Activated CD8-positive, alpha-beta T cell treated with anti-CD3 and anti-CD28 coated beads for 36 hours (primary cell): ENCODE data around the gene PPP1R3G. TPM values are rescaled to one million over a fixed set of nuclear protein-coding genes. Genes with fewer than 3 reads are reported as not detected.

Experiments
- ATAC-seq: fragments of 200-7000 bp; cut with Tn5 transposase; one replicate; pipeline ENCODE4 v1.10.0; 2021; ENCODE audit warnings: mild to moderate bottlenecking, moderate library complexity
- CTCF ChIA-PET: fragments of 350-600 bp; sonication (Branson Sonifier 250); formaldehyde crosslinking; loops from one replicate; lab custom pipeline; 2021; ENCODE audit warnings: antibody characterized with exemption; lab: Charles Lee
- POLR2A ChIA-PET: fragments of 350-600 bp; sonication (Branson Sonifier 250); formaldehyde crosslinking; loops from one replicate; lab custom pipeline; 2021; ENCODE audit warnings: antibody characterized with exemption; lab: Charles Lee
- DNase-seq: peaks from one replicate; pipeline ENCODE4 v3.0.0-alpha.2; 2020
- H3K27ac Mint-ChIP-seq: one replicate; pipeline ENCODE4 v1.8.0; 2021; ENCODE audit warnings: mild to moderate bottlenecking, mixed read lengths
- H3K27me3 Mint-ChIP-seq: one replicate; pipeline ENCODE4 v1.8.0; 2021; ENCODE audit warnings: mixed read lengths
- H3K36me3 Mint-ChIP-seq: one replicate; pipeline ENCODE4 v1.8.0; 2021; ENCODE audit warnings: low read depth, mixed read lengths
- H3K4me1 Mint-ChIP-seq: one replicate; pipeline ENCODE4 v1.8.0; 2021; ENCODE audit warnings: low read depth, mixed read lengths
- H3K4me3 Mint-ChIP-seq: one replicate; pipeline ENCODE4 v1.8.0; 2021; ENCODE audit warnings: mild to moderate bottlenecking, moderate library complexity, mixed read lengths
- H3K9me3 Mint-ChIP-seq: one replicate; pipeline ENCODE4 v1.8.0; 2021; ENCODE audit warnings: mixed read lengths
- CTCF ChIP-seq: fragments of 200-600 bp; IDR thresholded peaks from one replicate; pipeline ENCODE4 v1.8.0; 2022; ENCODE audit warnings: antibody characterized with exemption, mild to moderate bottlenecking
- intact Hi-C: fragments of 100-400 bp; cut with micrococcal nuclease; formaldehyde crosslinking; loops from one replicate; pipeline ENCODE4 v1.10.0; 2022
- total RNA-seq, 2 experiments: library from RNA; stranded (reverse); gene quantifications; one replicate each; pipeline ENCODE4 v1.2.3, GENCODE V29; 2021

PPP1R3G gene
- total RNA-seq, 2 experiments from 2014 or later = 0.14 to 0.16 TPM

- Mint-ChIP-seq H3K9me3 (no peaks in the 10 kb centered on the region), H3K4me1 (no peaks in the 10 kb centered on the region), H3K4me3 (no peak overlapping the region), H3K27me3 (no peaks in the 10 kb centered on the region), H3K36me3 (peaks cover 8% of the 10 kb centered on the region), H3K27ac (no peak overlapping the region)
- no peak for DNase-seq
- ATAC-seq = no peak
- TF ChIP-seq CTCF = no peak
- intact Hi-C loops = no loop called here
- ChIA-PET CTCF (no interaction called here), POLR2A (no interaction called here)
Measured at GRCh38 chr6:5109436-5109835, 24.3 kb downstream of the PPP1R3G start.

GRCh38 chr6:5110246-5110645 is 25.1 kb downstream of the PPP1R3G start:
- no peaks in the 10 kb centered on the region for H3K4me1 Mint-ChIP-seq
- ATAC-seq = no peak
- DNase-seq = no peak
- H3K4me3 Mint-ChIP-seq = no peak overlapping the region
- intact Hi-C loops = no loop called here
- no peak for TF ChIP-seq CTCF
- no peaks in the 10 kb centered on the region for H3K27me3 Mint-ChIP-seq
- POLR2A ChIA-PET = no interaction called here
- CTCF ChIA-PET = no interaction called here
- no peak overlapping the region for H3K27ac Mint-ChIP-seq
- peaks cover 8% of the 10 kb centered on the region for H3K36me3 Mint-ChIP-seq
- no peaks in the 10 kb centered on the region for H3K9me3 Mint-ChIP-seq

GRCh38 chr6:5111626-5112025 is 26.5 kb downstream of the PPP1R3G start:
- Mint-ChIP-seq H3K4me3 (no peak overlapping the region), H3K27me3 (no peaks in the 10 kb centered on the region), H3K27ac (no peak overlapping the region), H3K9me3 (no peaks in the 10 kb centered on the region), H3K4me1 (no peaks in the 10 kb centered on the region), H3K36me3 (peaks cover 5% of the 10 kb centered on the region)
- ChIA-PET CTCF (no interaction called here), POLR2A (no interaction called here)
- DNase-seq (no peak), ATAC-seq (no peak)
- intact Hi-C loops = no loop called here
- no peak for TF ChIP-seq CTCF

DNA sequence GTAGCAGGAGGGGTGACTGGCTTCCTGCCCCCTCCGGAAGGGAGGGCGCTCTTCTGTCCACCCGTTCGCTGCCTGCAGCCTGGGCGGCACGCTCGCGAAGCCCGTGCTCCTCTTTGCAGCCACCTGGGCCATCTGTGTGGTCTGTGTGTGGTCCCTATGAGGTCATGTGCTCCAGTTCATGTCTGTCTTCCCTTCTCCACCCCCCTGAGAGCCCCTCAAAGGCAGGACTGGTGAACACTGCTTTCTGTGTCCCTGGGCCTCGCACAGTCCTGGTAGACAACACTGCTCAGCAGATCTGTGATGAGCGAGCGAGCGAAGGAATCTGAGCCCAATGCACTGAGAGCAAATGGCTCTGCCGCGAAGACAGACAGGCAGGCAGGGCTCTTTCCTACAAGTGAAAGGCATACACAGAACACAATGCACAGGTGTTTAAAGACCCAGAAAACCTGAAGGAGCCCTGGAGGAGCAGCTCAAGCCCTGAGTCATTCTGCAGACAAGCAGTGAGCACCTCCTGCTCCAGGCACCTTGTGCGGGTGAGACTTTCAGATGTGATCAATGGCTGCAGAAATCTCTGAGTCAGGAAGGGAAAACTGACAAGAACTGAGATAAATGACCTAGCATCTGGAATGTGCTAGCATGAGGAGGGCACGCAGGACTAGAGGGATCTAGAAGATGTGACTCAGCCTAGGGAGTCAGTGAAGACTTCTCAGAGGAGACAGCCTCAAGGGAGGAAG is 27.1 kb downstream of the PPP1R3G start:
- Mint-ChIP-seq H3K4me3 (no peak overlapping the region), H3K4me1 (no peaks in the 10 kb centered on the region), H3K36me3 (peaks cover 5% of the 10 kb centered on the region), H3K27ac (no peak overlapping the region), H3K27me3 (no peaks in the 10 kb centered on the region), H3K9me3 (no peaks in the 10 kb centered on the region)
- intact Hi-C loops = no loop called here
- ChIA-PET CTCF (no interaction called here), POLR2A (no interaction called here)
- no peak for TF ChIP-seq CTCF
- DNase-seq (no peak), ATAC-seq (no peak)

GRCh38 chr6:5113096-5113495 is 28.0 kb downstream of the PPP1R3G start:
- no peak for TF ChIP-seq CTCF
- no peak for DNase-seq
- intact Hi-C loops = no loop called here
- Mint-ChIP-seq H3K9me3 (no peaks in the 10 kb centered on the region), H3K4me3 (no peak overlapping the region), H3K36me3 (peaks cover 2% of the 10 kb centered on the region), H3K27me3 (no peaks in the 10 kb centered on the region), H3K4me1 (no peaks in the 10 kb centered on the region), H3K27ac (no peak overlapping the region)
- ChIA-PET POLR2A (no interaction called here), CTCF (no interaction called here)
- ATAC-seq = no peak
